Keratinocyte (primary cell): ENCODE data around the gene RCCD1. TPM values are rescaled to one million over a fixed set of nuclear protein-coding genes. Genes with fewer than 3 reads are reported as not detected.

ENCODE experiments used
- DNase-seq: peaks from one replicate; pipeline ENCODE4 v3.0.0-alpha.2; 2011; ENCODE audit warnings: low read depth, missing footprints, low spot score
- FAIRE-seq: peaks from 2 replicates; lab custom pipeline; 2011; peaks lifted over from hg19 to GRCh38; lab: Jason Lieb, UNC
- H2AFZ ChIP-seq: 2 replicates; pipeline ENCODE4 v1.6.0; 2012; ENCODE audit warnings: low read length, control low read depth, inconsistent platforms; ENCODE audit not compliant: control insufficient read depth
- H3K27ac ChIP-seq: 2 replicates; pipeline ENCODE4 v1.5.1; 2011; ENCODE audit warnings: low read length; ENCODE audit not compliant: control insufficient read depth, insufficient read depth
- H3K27me3 ChIP-seq: 3 replicates; pipeline ENCODE4 v1.6.0; 2011; ENCODE audit warnings: low read length; ENCODE audit not compliant: control insufficient read depth, insufficient read depth; ENCODE audit errors: extremely low read depth
- H3K36me3 ChIP-seq, 2 experiments: 2 replicates in 1 of 2; 3 replicates in 1 of 2; pipeline ENCODE4 v1.5.1; 2011; ENCODE audit warnings: low read length in 2 of 2, mild to moderate bottlenecking in 1 of 2; ENCODE audit not compliant: control insufficient read depth in 2 of 2, insufficient read depth in 2 of 2; ENCODE audit errors: extremely low read depth in 1 of 2
- H3K4me1 ChIP-seq: 3 replicates; pipeline ENCODE4 v1.5.1; 2011; ENCODE audit warnings: low read length; ENCODE audit not compliant: control insufficient read depth, insufficient read depth; ENCODE audit errors: extremely low read depth
- H3K4me2 ChIP-seq: 3 replicates; pipeline ENCODE4 v1.6.0; 2011; ENCODE audit warnings: low read depth, low read length; ENCODE audit not compliant: control insufficient read depth, insufficient read depth; ENCODE audit errors: extremely low read depth
- H3K4me3 ChIP-seq, 3 experiments: fragments of 200-600 bp in 1 of 3; sonication (generic) in 1 of 3; 2 replicates in 2 of 3; 3 replicates in 1 of 3; pipeline ENCODE4 v1.5.1; 2011 to 2016; ENCODE audit warnings: low read length in 3 of 3, mild to moderate bottlenecking in 3 of 3, control low read depth in 2 of 3, inconsistent platforms in 1 of 3, low read depth in 1 of 3, mixed read lengths in 1 of 3, mixed run types in 1 of 3, moderate library complexity in 1 of 3; ENCODE audit not compliant: control insufficient read depth in 2 of 3, insufficient read depth in 2 of 3; ENCODE audit errors: extremely low read depth in 1 of 3
- H3K79me2 ChIP-seq: 2 replicates; pipeline ENCODE4 v1.6.0; 2012; ENCODE audit warnings: low read length; ENCODE audit not compliant: control insufficient read depth, insufficient read depth
- H3K9ac ChIP-seq: 3 replicates; pipeline ENCODE4 v1.6.0; 2011; ENCODE audit warnings: low read length; ENCODE audit not compliant: control insufficient read depth, insufficient read depth; ENCODE audit errors: extremely low read depth
- H3K9me1 ChIP-seq: 3 replicates; pipeline ENCODE4 v1.6.0; 2011; ENCODE audit warnings: low read length; ENCODE audit not compliant: control insufficient read depth, insufficient read depth; ENCODE audit errors: extremely low read depth
- H3K9me3 ChIP-seq: 2 replicates; pipeline ENCODE4 v1.5.1; 2012; ENCODE audit warnings: low read depth, low read length; ENCODE audit not compliant: control insufficient read depth
- H4K20me1 ChIP-seq: 3 replicates; pipeline ENCODE4 v1.6.0; 2011; ENCODE audit warnings: low read length; ENCODE audit not compliant: control insufficient read depth, insufficient read depth; ENCODE audit errors: extremely low read depth
- CTCF ChIP-seq, 3 experiments: IDR thresholded peaks in 1 of 3; conservative IDR thresholded peaks in 1 of 3; optimal IDR thresholded peaks in 1 of 3; 2 replicates in 2 of 3; 3 replicates in 1 of 3; pipeline versions ENCODE3 to v1.5.1; 2011; ENCODE audit warnings: low read length in 3 of 3, mild to moderate bottlenecking in 3 of 3, moderate library complexity in 2 of 3, control low read depth in 1 of 3, inconsistent platforms in 1 of 3; ENCODE audit not compliant: insufficient read depth in 2 of 3; ENCODE audit errors: extremely low read depth in 1 of 3
- EZH2 ChIP-seq: IDR thresholded peaks from one replicate; pipeline ENCODE4 v1.6.1; 2012; ENCODE audit warnings: inconsistent platforms, mild to moderate bottlenecking, low read length, moderate library complexity
- dilution Hi-C: fragments of 300-500 bp; cut with MboI; formaldehyde crosslinking; loops from one replicate; pipeline ENCODE4 v1.7.0; 2020; ENCODE audit warnings: low sequenced_read_pairs; ENCODE audit not compliant: extremely low pct_ligation_motif_present
- polyA plus RNA-seq, 5 experiments: library from polyadenylated mRNA; depleted of rRNA in 3 of 5; stranded (reverse) in 3 of 5; stranded (forward) in 1 of 5; unstranded in 1 of 5; fragments of >200 nt; gene quantifications; 1 replicate in 1 of 5; 2 replicates in 3 of 5; 3 replicates in 1 of 5; pipeline versions ENCODE4 v1.2.1 to v1.2.3, GENCODE V29; 2011 to 2012; ENCODE audit warnings: missing spikeins in 2 of 5, low read depth in 1 of 5, low replicate concordance in 1 of 5

Gene RCCD1
- polyA plus RNA-seq, 1 donor (not counting 4 experiments of a cell fraction or from before 2014, with no cell fraction given): 7.8 TPM

- Histone ChIP-seq H3K36me3 (peaks cover 1 to 41% of the 10 kb centered on the region in 2 experiments), H3K79me2 (no peaks in the 10 kb centered on the region), H3K9ac (no peak overlapping the region), H3K27ac (no peak overlapping the region), H2AFZ (no peak overlapping the region), H3K27me3 (no peaks in the 10 kb centered on the region), H3K4me3 (no peak overlapping the region), H3K4me1 (peaks cover 16% of the 10 kb centered on the region), H4K20me1 (peaks cover 3% of the 10 kb centered on the region), H3K4me2 (no peak overlapping the region), H3K9me3 (no peaks in the 10 kb centered on the region), H3K9me1 (no peaks in the 10 kb centered on the region)
- dilution Hi-C loops: no loop called here
- no peak for FAIRE-seq
- no peak for TF ChIP-seq EZH2
- DNase-seq: no peak
Observed at GRCh38 chr15:90970274-90970673, 15.6 kb downstream of the RCCD1 start.

GRCh38 chr15:90972133-90972532, 17.4 kb downstream of the RCCD1 start:
- FAIRE-seq (no peak), DNase-seq (no peak)
- dilution Hi-C loops: no loop called here
- Histone ChIP-seq H3K4me2 (no peak overlapping the region), H3K9ac (no peak overlapping the region), H3K4me1 (peaks cover 10% of the 10 kb centered on the region), H3K36me3 (peaks cover 5 to 33% of the 10 kb centered on the region in 2 experiments), H3K27ac (no peak overlapping the region), H3K9me3 (no peaks in the 10 kb centered on the region), H3K9me1 (no peaks in the 10 kb centered on the region), H4K20me1 (peaks cover 3% of the 10 kb centered on the region), H2AFZ (no peak overlapping the region), H3K79me2 (no peaks in the 10 kb centered on the region), H3K4me3 (no peak overlapping the region), H3K27me3 (no peaks in the 10 kb centered on the region)
- TF ChIP-seq EZH2 (no peak), CTCF (optimal IDR thresholded peaks at IDR 0.05 in 1 of 3, IDR thresholded peaks at IDR 0.05 in 1 of 3, conservative IDR thresholded peaks at IDR 0.05 in 1 of 3; ENCODE audit: extremely low read depth in 1 of 3, insufficient read depth in 2 of 3, low read length in 3 of 3) (no peak)

- Histone ChIP-seq H3K4me2 (no peak overlapping the region), H3K9me3 (no peaks in the 10 kb centered on the region), H2AFZ (no peak overlapping the region), H3K4me3 (no peak overlapping the region), H3K9ac (no peak overlapping the region), H3K4me1 (no peaks in the 10 kb centered on the region), H3K27me3 (no peaks in the 10 kb centered on the region), H3K79me2 (no peaks in the 10 kb centered on the region), H3K36me3 (peaks cover 5 to 26% of the 10 kb centered on the region in 2 experiments), H3K9me1 (no peaks in the 10 kb centered on the region), H4K20me1 (no peaks in the 10 kb centered on the region), H3K27ac (no peak overlapping the region)
- dilution Hi-C loops: no loop called here
- FAIRE-seq (no peak), DNase-seq (no peak)
- TF ChIP-seq EZH2: no peak
- no peak for TF ChIP-seq CTCF (optimal IDR thresholded peaks at IDR 0.05 in 1 of 3, IDR thresholded peaks at IDR 0.05 in 1 of 3, conservative IDR thresholded peaks at IDR 0.05 in 1 of 3; ENCODE audit: extremely low read depth in 1 of 3, insufficient read depth in 2 of 3, low read length in 3 of 3)
Observed at GRCh38 chr15:90974216-90974615, 19.5 kb downstream of the RCCD1 start.
